Endothelial cell of umbilical vein (primary cell): ENCODE measurements around the gene LSMEM2.

Experiments
- EZH2 ChIP-seq: IDR thresholded peaks from 2 replicates; pipeline ENCODE4 v1.6.1; 2012; ENCODE audit warnings: borderline replicate concordance, low read depth, mild to moderate bottlenecking, moderate library complexity, low read length, inconsistent platforms; ENCODE audit not compliant: severe bottlenecking
- MYC ChIP-seq: IDR thresholded peaks from one replicate; pipeline ENCODE4 v1.6.1; 2011; ENCODE audit warnings: mild to moderate bottlenecking, low read depth, low read length
- POLR2A ChIP-seq: IDR thresholded peaks from 2 replicates; pipeline ENCODE4 v1.6.1; 2012; ENCODE audit warnings: low read depth, mild to moderate bottlenecking, control low read depth, low read length
- POLR2AphosphoS5 ChIP-seq: IDR thresholded peaks from 2 replicates; pipeline ENCODE4 v1.6.1; 2012; ENCODE audit warnings: low read depth, mild to moderate bottlenecking, control low read depth, low read length, moderate library complexity; ENCODE audit not compliant: insufficient read depth
- TF ChIP-seq, protein P1 (sequence below), 2 donors: IDR thresholded peaks; 1 replicate in 1 of 2; 2 replicates in 1 of 2; pipeline ENCODE4 v1.5.1; 2011; ENCODE audit warnings: low read length in 2 of 2, mild to moderate bottlenecking in 2 of 2, moderate library complexity in 2 of 2, control low read depth in 1 of 2, inconsistent platforms in 1 of 2, low read depth in 1 of 2; ENCODE audit not compliant: insufficient read depth in 1 of 2; ENCODE audit errors: extremely low read depth in 1 of 2
- TF ChIP-seq, protein P2 (sequence below): IDR thresholded peaks from 2 replicates; pipeline ENCODE4 v1.6.1; 2011; ENCODE audit not compliant: insufficient read depth, insufficient read length

DNA sequence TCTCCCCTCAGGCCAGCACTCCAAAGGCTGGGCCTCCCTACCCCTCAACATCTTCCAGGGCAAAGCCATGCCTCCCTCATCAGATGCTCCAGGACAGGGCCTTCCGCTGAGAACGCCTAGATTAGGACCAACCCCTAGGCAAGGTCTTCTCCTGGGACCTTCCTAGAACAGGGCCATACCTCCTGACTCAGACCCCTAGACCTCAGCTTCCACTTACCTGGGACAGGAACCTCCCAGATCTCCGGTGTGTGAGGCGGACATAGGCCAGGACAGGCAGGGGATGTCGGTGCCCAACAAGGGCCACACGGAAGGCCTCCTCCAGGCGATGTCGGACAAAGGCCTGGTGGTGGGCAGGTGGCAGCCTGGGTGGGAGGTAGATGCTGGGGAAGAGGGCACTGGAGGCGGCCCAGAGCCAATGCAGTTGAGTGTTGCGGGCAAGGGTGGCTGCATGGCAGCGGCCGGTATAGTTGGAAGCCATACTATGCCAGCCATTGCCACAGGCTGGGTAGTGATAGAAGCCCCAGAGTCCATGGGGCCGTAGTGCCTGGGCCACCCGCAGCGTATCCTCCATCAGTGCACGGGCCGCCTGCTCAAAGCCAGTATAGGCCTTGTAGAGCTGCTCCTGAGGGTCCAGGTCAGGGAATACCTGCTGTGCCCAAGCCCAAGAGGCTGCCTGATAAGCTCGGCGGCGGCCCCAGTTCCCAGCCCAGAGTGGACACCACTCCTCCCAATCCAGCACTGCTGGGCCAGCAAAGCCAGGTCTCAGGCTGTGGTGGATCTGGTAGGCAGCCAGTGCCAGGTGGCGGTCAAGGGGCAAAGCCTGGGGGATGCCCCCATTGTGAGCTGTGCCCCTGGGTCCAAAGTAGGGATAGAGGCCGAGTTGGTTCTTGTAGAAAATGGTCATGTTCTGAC lies 15.9 kb downstream of the LSMEM2 start:
- TF ChIP-seq, protein P1, sequence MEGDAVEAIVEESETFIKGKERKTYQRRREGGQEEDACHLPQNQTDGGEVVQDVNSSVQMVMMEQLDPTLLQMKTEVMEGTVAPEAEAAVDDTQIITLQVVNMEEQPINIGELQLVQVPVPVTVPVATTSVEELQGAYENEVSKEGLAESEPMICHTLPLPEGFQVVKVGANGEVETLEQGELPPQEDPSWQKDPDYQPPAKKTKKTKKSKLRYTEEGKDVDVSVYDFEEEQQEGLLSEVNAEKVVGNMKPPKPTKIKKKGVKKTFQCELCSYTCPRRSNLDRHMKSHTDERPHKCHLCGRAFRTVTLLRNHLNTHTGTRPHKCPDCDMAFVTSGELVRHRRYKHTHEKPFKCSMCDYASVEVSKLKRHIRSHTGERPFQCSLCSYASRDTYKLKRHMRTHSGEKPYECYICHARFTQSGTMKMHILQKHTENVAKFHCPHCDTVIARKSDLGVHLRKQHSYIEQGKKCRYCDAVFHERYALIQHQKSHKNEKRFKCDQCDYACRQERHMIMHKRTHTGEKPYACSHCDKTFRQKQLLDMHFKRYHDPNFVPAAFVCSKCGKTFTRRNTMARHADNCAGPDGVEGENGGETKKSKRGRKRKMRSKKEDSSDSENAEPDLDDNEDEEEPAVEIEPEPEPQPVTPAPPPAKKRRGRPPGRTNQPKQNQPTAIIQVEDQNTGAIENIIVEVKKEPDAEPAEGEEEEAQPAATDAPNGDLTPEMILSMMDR (IDR thresholded peaks at IDR 0.05; ENCODE audit: extremely low read depth in 1 of 2, insufficient read depth in 1 of 2, low read depth in 1 of 2, low read length in 2 of 2), result no peak
- TF ChIP-seq POLR2A, result no peak
- TF ChIP-seq POLR2AphosphoS5, result no peak
- TF ChIP-seq, protein P2, sequence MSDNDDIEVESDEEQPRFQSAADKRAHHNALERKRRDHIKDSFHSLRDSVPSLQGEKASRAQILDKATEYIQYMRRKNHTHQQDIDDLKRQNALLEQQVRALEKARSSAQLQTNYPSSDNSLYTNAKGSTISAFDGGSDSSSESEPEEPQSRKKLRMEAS, result no peak
- TF ChIP-seq EZH2, result no peak
- TF ChIP-seq MYC, result no peak
